ENCODE measurements around the gene FOSL1.

FOSL1 gene

DNA sequence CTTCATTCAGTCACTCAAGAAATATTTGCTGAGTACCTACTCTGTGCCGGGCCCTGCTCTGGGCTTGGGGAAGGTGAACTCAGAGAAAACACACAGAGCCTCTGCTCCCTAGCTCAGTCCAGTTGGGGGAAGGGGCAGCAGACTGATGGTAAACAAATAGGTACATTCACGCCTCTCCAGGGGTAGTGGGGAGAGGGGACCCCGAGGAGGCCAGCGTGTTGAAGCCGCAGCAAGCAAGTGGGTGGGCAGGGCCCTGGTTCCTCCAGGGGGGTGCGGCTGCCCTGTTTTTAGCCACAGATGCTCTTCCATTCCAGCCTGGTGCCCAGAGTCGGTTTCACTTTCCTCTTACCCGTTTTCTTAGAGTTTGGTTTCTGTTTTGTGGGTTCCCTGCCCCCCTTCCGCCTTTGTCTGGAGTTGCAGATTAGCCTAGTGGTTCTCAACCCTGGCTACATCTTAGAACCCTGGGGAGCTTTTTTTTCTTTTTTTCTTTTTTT lies 27.8 kb upstream of the FOSL1 start:
- Mint-ChIP-seq H3K4me3 (peak overlapping the region; percentile 73), H3K36me3 (peaks cover 31% of the 10 kb centered on the region), H3K4me1 (peaks cover 39% of the 10 kb centered on the region), H3K27ac (peak overlapping the region; percentile 89), H3K9me3 (no peaks in the 10 kb centered on the region)
- peak; percentile 93 for ATAC-seq
- DNase-seq (ENCODE audit: low spot score in 2 of 2), result peak; percentile 25 to 73

- Mint-ChIP-seq H3K27ac (peak overlapping the region; percentile 37), H3K9me3 (no peaks in the 10 kb centered on the region), H3K4me1 (peaks cover 37% of the 10 kb centered on the region), H3K36me3 (peaks cover 51% of the 10 kb centered on the region), H3K4me3 (no peak overlapping the region)
- DNase-seq (ENCODE audit: low spot score in 2 of 2) (no peak), ATAC-seq (no peak)
Observed at GRCh38 chr11:65925397-65925796, 25.2 kb upstream of the FOSL1 start.

DNA sequence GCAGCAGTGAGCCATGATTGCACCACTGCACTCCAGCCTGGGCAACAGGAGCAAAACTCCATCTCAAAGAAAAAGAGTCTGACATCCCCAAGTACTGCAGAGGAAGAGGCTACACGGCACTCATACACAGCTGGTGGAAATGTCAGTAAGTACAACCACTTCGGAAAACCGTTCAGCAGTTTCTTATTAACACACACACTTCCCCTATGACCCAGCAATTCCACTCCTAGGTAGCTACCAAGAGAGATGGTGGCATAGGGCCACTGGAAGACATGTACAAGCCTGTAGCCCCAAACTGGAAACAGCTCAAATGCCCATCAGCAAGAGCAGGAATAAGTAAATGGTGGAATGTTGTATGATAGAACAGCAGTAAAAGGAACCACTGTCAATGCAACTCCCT lies 22.4 kb upstream of the FOSL1 start:
- ATAC-seq (no peak), DNase-seq (ENCODE audit: low spot score in 2 of 2) (no peak)
- no peaks in the 10 kb centered on the region for H3K9me3 Mint-ChIP-seq
- no peak overlapping the region for H3K27ac Mint-ChIP-seq
- H3K36me3 Mint-ChIP-seq, result peaks cover 59% of the 10 kb centered on the region
- no peak overlapping the region for H3K4me3 Mint-ChIP-seq
- peaks cover 25% of the 10 kb centered on the region for H3K4me1 Mint-ChIP-seq

DNA sequence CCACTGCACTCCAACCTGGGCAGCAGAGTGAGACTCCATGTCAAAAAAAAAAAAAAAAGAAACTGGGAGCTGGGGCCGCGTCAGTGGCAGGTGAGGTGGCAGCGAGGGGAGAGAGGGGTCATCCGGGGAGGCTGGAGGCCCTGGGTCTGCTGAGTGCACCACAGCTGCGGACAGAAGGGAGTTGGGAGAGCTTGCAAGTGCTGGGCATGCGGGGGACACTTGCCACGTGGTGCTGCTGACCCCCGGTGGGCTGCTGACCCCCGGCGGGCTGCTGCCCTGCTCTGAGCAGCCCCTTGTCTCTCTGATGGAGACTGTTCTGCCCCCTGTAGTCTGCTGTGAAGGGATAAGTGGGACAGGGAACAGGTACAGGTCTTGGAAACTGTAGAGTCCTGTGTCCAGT lies 21.7 kb upstream of the FOSL1 start:
- no peak overlapping the region for H3K27ac Mint-ChIP-seq
- ATAC-seq (no peak), DNase-seq (ENCODE audit: low spot score in 2 of 2) (no peak)
- H3K9me3 Mint-ChIP-seq, result no peaks in the 10 kb centered on the region
- H3K4me3 Mint-ChIP-seq, result no peak overlapping the region
- peaks cover 57% of the 10 kb centered on the region for H3K36me3 Mint-ChIP-seq
- H3K4me1 Mint-ChIP-seq, result peaks cover 24% of the 10 kb centered on the region

- no peak for ATAC-seq
- no peak for DNase-seq (ENCODE audit: low spot score in 2 of 2)
- H3K4me3 Mint-ChIP-seq, result peak overlapping the region; percentile 89
- H3K27ac Mint-ChIP-seq, result no peak overlapping the region
- H3K9me3 Mint-ChIP-seq, result no peaks in the 10 kb centered on the region
- peaks cover 31% of the 10 kb centered on the region for H3K4me1 Mint-ChIP-seq
- H3K36me3 Mint-ChIP-seq, result peaks cover 59% of the 10 kb centered on the region
Observed at GRCh38 chr11:65921033-65921555, 20.9 kb upstream of the FOSL1 start.

DNA sequence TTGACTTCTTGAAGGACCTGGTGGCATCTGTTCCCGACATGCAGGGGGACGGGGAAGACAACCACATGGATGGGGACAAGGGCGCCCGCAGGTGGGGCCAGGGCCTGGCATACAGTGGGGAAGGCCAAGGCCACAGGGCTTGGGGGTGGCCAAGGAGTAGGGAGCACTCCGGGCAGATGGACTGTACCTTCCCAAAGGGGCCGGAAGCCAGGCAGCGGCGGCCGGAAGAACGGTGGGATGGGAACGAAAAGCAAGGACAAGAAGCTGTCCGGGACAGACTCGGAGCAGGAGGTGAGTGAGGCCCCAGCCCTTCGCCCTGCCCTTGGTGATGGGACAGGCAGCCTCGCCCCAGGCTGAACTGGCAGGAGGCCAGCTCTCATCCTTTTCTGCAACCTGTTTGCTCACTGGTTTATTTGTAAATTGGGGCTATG lies 20.2 kb upstream of the FOSL1 start:
- Mint-ChIP-seq H3K27ac (peak overlapping the region; percentile 89), H3K9me3 (no peaks in the 10 kb centered on the region), H3K4me3 (peak overlapping the region; percentile 89), H3K4me1 (peaks cover 32% of the 10 kb centered on the region), H3K36me3 (peaks cover 59% of the 10 kb centered on the region)
- no peak for ATAC-seq
- DNase-seq (ENCODE audit: low spot score in 2 of 2), result no peak

DNA sequence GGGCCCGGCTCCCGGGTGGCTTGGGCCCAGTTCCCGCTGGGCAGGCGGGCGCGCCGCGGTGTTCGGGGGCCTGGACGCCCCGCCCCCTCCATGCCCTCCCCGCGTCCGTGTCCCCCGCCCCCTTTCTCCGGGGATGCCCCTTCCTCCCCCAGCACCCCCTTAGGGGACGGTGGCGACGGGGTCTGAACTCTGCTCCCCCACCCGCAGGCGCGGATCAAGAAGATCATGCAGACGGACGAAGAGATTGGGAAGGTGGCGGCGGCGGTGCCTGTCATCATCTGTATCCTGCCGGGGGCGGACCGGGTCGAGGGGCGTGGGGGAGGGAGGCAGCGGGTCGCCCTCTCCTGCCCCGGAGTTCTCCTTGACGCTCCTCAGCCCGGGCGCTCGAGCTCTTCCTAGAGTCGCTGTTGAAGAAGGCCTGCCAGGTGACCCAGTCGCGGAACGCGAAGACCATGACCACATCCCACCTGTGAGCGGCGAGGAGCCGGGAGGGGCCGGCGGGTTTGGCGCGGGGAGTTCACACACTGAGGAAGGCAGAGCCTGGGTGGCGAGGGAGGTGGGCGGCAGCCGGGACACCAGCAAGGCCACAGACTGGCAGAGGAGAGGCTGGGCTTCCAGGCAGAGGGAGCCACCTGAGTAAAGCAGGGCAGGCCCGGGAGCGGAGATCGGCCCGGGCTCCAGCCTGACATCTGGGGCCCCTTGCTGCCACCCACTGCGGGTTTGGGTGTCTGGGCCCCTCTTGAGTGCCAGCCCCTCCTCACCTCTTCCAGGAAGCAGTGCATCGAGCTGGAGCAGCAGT lies 19.6 kb upstream of the FOSL1 start:
- Mint-ChIP-seq H3K27ac (peak overlapping the region; percentile 89), H3K9me3 (no peaks in the 10 kb centered on the region), H3K4me3 (peak overlapping the region; percentile 89), H3K4me1 (peaks cover 38% of the 10 kb centered on the region), H3K36me3 (peaks cover 59% of the 10 kb centered on the region)
- DNase-seq (ENCODE audit: low spot score in 2 of 2), result no peak
- peak; percentile 59 for ATAC-seq

DNA sequence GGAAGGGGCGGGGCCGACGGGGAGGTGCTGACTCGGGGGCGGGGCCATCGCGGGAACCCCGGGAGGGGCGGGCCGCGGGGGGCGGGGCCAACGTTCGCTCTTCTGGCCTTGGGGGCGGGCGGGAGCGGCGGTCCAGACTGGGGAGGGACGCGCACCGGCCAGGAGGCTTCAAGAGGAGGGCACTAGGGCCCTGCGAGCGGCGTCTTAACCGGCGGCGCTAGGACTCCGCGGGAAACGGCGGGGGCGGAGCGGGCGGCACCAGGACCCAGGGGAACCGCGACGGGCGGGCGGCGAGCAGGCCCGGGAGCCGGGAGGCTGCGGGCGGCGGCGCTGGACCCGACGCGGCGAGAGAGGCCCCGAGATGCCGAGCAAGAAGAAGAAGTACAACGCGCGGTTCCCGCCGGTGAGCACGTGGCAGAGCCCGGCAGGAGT lies 19.0 kb upstream of the FOSL1 start, which contains the start of gene DRAP1:
TSS of gene DRAP1 (plus strand) at position 286 of the 432 bp plus-strand sequence. CDS start at position 362, 76 bp downstream.
- ATAC-seq (peak; percentile 94), DNase-seq (ENCODE audit: low spot score in 2 of 2) (peak; percentile 96 to 98)
- peaks cover 53% of the 10 kb centered on the region for H3K36me3 Mint-ChIP-seq
- H3K4me3 Mint-ChIP-seq, result peak within 1 kb of the TSS; percentile 89
- H3K9me3 Mint-ChIP-seq, result no peaks in the 10 kb centered on the region
- H3K4me1 Mint-ChIP-seq, result peaks cover 43% of the 10 kb centered on the region
- peak within 1 kb of the TSS; percentile 89 for H3K27ac Mint-ChIP-seq

DNA sequence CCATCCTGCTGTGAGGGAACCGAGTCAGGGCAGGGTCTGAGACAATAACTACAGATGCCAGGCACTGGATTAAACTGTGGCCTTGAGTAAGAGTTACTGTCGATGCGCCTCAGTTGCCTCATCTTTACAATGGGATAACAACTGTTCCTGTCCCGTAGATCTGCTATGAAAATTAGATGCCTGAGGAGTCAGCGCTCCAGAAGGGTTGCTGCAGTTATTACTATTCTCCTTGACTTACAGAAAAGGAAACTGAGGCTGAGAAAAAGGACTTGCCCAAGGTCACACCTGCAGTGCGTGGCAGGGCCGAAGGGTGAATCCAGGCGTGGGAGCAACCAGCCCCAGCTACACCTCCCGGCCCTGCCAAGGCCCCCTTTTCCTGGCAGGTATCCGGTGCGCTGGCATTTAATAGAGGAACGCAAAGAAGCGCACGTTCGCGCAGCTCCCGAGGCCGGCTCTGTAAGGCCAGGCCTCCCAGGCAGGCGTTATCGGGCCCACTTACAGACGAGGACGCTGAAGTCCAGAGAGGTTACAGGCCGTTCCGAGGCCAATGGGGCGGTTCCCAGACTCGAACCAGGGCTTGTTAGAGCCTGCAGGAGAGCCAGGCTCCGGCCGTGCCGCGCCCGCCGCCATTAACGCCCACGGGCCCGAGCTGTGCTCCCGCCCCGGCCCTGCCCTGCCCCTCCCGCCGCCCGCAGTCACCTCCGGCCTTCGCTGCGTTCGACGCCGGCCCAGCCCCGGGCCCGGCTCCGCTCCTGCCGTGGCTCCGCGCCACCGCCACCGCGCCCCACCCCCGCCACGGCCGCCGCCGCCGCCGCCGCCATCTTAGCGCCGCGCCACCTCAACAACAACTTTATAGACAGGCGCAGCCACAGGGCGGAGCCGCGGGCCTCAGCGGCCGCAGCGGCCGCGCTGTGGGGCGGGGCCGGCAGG lies 18.3 kb upstream of the FOSL1 start, which contains the start of gene C11orf68:
TSS of gene C11orf68 (minus strand) at position 852 of the 930 bp plus-strand sequence. CDS start at position 821, 31 bp downstream.
- Mint-ChIP-seq H3K9me3 (no peaks in the 10 kb centered on the region), H3K27ac (peak within 1 kb of the TSS; percentile 89), H3K4me3 (peak within 1 kb of the TSS; percentile 89), H3K4me1 (peaks cover 43% of the 10 kb centered on the region), H3K36me3 (peaks cover 46% of the 10 kb centered on the region)
- ATAC-seq, result peak; percentile 77
- no peak for DNase-seq (ENCODE audit: low spot score in 2 of 2)

DNA sequence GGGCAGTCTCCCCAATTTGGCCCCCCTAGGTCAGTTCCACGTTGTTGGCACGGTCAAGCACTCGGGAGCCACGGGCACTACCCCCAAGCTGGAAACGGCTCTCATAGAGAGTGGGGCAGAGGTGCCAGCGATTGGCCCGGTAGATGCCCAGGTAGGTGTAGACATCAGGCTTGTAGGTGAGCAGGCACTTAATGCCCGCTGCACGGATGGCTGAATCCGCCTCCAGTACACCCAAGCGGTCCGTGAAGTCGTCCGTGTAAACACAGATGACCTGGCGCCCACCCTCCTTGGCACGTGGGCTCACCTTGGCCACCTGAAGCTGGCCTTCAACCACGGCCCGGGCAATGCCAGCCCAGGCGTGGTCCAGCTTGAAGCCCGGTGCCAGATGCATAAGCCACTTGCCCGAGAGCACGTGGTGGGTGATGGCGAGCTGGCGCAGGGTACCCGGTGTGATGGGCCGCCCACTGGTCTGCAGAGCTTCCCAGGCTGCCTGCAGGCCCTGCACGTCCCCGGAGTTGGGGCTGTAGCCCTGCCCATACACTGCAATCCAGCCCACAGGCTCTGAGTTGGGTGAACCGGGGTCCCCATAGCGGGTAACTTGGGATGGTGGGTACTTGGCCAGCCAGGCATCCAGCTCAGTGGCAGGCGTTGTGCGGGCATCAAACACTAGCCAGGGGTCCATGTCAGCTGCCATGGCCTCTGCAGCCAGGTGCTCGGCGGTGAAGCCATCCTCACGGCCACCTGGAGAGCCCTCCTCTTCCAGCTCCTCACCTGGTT lies 17.4 kb upstream of the FOSL1 start:
- H3K4me1 Mint-ChIP-seq, result peaks cover 43% of the 10 kb centered on the region
- DNase-seq (ENCODE audit: low spot score in 2 of 2), result no peak
- no peaks in the 10 kb centered on the region for H3K9me3 Mint-ChIP-seq
- H3K4me3 Mint-ChIP-seq, result peak overlapping the region; percentile 89
- ATAC-seq, result no peak
- peak overlapping the region; percentile 82 for H3K27ac Mint-ChIP-seq
- peaks cover 39% of the 10 kb centered on the region for H3K36me3 Mint-ChIP-seq

DNA sequence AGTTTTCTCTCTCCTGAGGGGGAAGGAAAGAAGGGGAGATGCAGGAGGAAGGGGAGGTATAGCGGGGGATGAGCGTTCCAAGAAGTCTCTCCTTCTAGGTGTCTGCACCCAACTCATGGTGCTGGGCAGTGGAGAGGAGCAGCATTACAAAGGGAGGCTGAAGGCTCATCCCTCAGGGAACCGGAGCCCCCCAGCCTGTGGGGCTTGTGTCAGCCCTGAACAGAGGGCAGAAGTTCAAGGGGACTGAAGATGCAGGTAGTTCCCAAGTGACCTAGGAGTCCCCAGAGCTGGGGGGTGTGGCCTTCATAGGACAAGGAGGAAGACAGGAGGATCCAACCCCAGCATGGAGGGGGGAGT lies 16.9 kb upstream of the FOSL1 start:
- Mint-ChIP-seq H3K36me3 (peaks cover 33% of the 10 kb centered on the region), H3K4me1 (peaks cover 39% of the 10 kb centered on the region), H3K27ac (peak overlapping the region; percentile 82), H3K4me3 (peak overlapping the region; percentile 89), H3K9me3 (no peaks in the 10 kb centered on the region)
- ATAC-seq, result no peak
- no peak for DNase-seq (ENCODE audit: low spot score in 2 of 2)

GRCh38 chr11:65916391-65916790 lies 16.2 kb upstream of the FOSL1 start:
- H3K27ac Mint-ChIP-seq, result peak overlapping the region; percentile 82
- DNase-seq (ENCODE audit: low spot score in 2 of 2) (no peak), ATAC-seq (no peak)
- H3K36me3 Mint-ChIP-seq, result peaks cover 26% of the 10 kb centered on the region
- no peaks in the 10 kb centered on the region for H3K9me3 Mint-ChIP-seq
- peaks cover 37% of the 10 kb centered on the region for H3K4me1 Mint-ChIP-seq
- H3K4me3 Mint-ChIP-seq, result peak overlapping the region; percentile 89

- Mint-ChIP-seq H3K36me3 (peaks cover 24% of the 10 kb centered on the region), H3K4me3 (no peak overlapping the region), H3K9me3 (no peaks in the 10 kb centered on the region), H3K4me1 (peaks cover 36% of the 10 kb centered on the region), H3K27ac (peak overlapping the region; percentile 82)
- DNase-seq (ENCODE audit: low spot score in 2 of 2) (no peak), ATAC-seq (no peak)
Observed at GRCh38 chr11:65915821-65916251, 15.6 kb upstream of the FOSL1 start.

GRCh38 chr11:65915101-65915820 lies 15.1 kb upstream of the FOSL1 start:
- Mint-ChIP-seq H3K4me1 (peaks cover 30% of the 10 kb centered on the region), H3K36me3 (peaks cover 19% of the 10 kb centered on the region), H3K4me3 (no peak overlapping the region), H3K9me3 (no peaks in the 10 kb centered on the region), H3K27ac (no peak overlapping the region)
- ATAC-seq (no peak), DNase-seq (ENCODE audit: low spot score in 2 of 2) (no peak)
